NCI-H2107 (cell line): Measurements from ENCODE around the gene RNGTT.

Experiments used
- DNase-seq: peaks from one replicate; lab custom pipeline; 2025; lab: John Stamatoyannopoulos, UW

The RNGTT gene

DNA sequence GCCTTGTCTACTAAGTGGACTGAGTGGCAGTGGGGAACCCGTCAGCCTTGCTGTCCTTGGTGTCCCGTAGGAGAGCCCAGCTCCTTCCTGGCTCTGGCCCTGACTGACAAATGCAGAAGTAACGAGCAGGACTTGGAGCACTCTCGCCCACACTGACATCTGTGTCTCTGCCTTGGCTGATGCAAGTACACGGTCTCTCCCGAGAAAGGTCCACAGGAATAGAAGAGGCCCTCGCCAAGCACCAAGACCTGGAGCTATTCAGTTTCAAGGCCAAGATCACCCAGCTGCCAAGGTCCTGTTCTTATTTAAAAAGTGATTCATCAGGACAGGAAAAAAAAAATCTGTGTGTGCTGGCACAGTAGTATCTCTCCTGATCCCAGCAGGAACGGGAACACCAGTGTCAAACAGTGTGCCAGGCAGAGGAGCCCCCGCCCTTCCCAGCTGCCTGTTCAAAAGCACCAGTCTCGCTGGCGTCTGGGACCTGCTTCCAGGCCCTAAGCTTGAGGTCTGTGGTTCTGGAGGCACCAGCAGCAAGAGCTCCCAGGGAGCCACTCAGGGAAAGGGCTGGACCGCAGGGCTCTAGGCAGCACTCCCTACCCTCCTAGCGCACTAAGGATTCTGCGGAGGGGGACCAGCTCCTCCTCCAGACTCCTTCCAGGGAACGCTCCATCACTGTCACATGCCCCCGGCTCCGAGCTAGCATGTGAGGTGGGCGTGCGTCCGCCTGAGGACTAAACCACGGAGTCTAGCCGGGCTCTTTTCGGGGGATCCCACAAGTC, 376.9 kb downstream of the RNGTT start:
- DNase-seq, result no peak

DNA sequence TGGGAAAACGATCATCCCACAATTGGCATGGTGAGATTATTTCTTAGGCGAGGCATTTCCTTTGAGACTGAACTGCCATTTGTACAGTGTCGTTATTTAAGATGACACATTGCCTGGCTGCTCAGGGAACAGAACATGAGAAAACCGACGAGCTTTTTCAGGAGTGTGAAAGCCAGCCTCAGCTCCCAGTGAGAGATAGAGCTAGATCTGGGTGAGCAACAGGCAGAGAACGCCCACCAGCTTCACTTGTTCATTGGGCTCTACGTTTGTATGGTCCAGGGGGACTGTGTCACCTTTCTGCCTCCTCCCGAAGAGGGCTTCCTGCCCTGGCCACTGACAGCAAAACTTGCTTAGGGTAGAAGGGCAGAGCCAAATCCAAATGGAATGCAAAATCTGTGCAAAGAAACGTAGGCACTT, 378.1 kb downstream of the RNGTT start:
- no peak for DNase-seq

GRCh38 chr6:88584581-88585275, 378.7 kb downstream of the RNGTT start:
- no peak for DNase-seq

- DNase-seq, result no peak
These were observed 386.0 kb downstream of the RNGTT start for GRCh38 chr6:88577461-88577860.

GRCh38 chr6:88575536-88575935, 387.9 kb downstream of the RNGTT start:
- no peak for DNase-seq

DNA sequence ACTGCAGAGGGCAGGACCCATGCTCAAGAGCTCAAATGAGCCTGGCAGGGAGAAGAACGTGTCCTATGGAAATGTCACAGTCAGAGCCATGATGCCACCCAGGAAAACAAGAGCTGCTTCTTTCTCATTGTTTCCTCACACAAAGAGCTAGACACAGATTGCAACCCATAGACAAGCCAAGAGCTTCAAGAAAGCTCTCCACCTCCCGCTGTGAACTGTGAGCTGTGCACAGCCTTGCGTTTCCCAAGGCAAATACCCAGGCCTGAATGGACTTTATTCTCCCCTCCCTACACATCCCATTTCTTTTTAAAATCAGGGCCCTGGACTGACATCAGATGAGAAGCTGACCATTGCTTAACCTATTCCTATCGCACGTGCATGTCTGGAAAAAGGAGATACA, 388.8 kb downstream of the RNGTT start:
- DNase-seq, result no peak

GRCh38 chr6:88574031-88574430, 389.4 kb downstream of the RNGTT start:
- no peak for DNase-seq

DNA sequence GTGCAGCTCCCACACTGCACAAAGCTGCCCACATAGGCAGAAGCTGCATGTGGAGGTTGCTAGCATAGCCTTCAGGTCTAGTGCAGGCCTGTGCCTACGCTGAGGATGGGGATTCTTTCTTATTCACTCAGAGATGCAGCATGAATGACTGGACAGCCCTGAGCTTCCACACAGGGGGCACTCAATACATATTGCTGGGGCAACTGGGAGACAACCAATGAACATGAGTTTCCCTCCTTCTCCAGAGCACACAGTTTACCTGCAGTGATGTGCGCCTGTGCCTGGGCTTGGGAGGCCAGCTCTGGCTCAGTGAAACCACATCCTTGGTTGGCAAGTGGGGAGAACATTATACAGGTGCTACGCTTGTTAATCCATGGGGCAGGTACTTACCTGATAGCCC, 389.9 kb downstream of the RNGTT start:
- DNase-seq, result no peak

GRCh38 chr6:88572449-88573139, 390.8 kb downstream of the RNGTT start:
- DNase-seq, result no peak

DNA sequence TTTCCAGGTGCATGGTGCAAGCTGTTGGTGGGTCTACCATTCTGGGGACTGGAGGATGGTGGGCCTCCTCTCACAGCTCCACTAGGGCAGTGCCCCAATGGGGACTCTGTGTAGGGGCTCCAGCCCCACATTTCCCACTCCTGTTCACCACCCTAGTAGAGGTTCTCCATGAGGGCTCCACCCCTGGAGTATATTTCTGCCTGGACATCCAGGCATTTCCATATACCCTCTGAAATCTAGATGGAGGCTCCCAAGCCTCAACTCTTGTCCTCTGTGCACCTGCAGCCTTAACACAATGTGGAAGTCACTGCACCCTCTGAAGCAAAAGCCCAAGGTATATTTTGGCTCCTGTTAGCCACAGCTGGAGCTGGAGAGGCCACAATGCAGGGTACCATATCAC, 393.5 kb downstream of the RNGTT start:
- DNase-seq, result no peak

DNA sequence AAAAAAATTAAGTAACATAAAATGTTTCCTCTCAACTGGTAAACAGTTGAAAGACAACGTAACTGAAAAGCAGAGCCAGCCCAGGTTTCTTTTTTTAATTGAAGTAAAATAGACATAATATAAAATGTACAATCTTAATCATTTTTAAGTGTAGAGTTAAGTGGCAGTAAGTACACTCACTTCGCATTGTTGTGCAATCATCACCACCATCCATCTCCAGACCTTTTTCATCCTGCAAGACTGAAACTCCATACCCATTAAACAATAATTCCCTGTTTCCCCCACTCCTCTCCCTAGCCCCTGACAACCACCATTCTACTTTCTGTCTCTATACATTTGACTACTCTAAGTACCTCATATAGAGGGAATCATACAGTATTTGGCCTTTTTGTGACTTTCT, 395.7 kb downstream of the RNGTT start:
- no peak for DNase-seq

DNA sequence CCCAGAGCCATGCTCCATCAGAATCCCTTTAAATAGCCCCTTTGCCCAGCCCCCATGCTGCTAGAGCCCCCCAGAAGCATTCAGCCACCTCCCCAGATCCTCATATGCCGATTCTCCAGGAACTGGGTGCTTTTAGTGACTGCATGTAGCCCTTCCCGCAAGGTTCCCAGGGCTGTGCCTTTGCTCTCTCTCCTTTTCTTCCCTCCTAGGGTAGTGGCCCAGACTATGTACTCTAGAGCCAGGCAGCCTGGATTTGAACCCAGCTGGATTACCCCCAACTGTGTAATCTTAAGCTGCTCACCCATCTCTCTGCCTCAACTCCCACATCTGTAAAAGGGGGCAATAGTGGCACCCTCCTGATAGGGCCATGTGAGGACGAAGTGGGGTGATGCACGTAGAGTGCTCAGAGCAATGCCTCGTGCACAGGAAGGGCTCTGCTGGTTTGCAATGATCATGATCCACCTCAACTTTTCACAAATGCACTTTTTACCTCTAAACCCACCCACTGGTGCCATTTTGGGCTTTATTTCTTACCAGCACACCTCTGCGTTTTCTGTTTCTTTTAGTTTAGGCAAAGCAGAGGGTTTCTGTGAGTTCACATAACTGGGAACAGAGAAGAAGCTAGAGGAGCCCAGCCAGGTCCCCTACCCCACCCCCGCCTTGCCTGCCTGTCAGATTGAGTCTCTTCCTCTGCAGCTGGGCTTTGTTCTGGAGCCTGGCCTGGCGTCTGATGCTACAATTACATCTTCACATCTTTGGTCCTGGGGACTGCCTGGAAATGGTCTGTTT, 396.5 kb downstream of the RNGTT start:
- no peak for DNase-seq

DNA sequence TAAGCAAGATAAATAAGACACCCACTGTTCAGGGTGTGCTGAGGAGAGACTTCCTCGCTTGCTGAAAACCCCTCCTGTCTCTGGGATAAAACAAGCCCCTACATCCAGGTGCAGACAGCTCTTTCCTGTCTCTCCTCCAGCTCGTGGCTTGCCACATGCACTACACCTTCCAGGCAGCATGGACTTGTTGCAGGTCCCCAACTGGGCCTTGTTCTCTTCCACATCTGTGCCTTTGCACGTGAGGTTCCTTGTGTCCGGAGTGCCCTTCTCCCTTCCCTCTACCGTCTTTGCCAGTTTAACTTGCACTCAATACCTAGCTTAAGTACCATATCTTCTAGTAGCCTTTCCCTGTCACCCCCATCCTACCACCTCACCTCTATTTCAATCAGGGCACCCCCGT, 397.6 kb downstream of the RNGTT start:
- DNase-seq, result no peak

GRCh38 chr6:88565409-88565811, 398.0 kb downstream of the RNGTT start:
- DNase-seq, result no peak

- no peak for DNase-seq
These were observed 400.2 kb downstream of the RNGTT start for GRCh38 chr6:88563277-88563625.

DNA sequence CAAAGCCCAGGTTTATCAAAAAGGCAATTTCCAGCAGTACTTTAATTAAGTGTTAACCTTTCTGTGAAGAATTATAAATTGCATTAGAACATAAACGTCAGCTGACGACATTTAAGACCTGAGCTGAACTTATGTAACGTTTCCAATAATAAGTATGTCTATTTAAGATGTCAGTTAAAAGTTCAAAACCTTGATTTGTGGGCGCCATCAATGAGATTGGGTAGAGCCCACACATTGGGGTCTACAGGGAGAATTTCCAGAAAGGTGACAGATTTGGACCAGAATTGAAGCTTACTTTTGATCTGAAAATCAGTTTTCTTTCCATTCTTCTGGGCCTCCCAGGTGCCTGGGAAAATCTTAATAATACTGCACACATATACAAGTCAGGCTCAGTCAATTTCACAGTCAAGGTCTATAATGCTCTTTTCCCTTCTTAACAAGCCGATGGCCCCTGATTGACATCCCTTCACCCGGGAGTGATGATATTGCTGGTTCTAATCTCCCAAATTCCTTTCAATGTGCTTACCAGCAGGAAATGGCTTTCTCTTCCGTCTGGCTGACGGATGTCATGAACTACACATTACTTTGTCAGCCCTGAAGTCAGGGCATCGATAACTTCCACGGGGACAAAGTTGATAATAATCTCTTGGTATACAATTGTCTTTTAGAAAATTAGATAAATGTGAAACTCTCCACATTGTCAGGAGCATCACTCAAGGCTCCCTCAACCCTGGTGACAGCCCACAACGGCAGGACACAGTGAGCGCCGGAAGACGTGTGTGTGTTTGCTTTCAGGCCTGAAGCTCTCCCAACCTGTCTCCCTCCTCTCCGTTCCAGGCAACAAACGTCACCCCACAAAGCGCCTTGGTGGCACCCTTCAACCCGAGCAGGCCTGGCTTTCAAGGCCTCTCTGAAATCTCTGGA, 400.8 kb downstream of the RNGTT start:
- DNase-seq, result no peak

- DNase-seq, result no peak
These were observed 401.5 kb downstream of the RNGTT start for GRCh38 chr6:88561954-88562315.

GRCh38 chr6:88561034-88561953, 402.1 kb downstream of the RNGTT start:
- no peak for DNase-seq
